GM12873 (cell line): ENCODE results near the gene HAGHL.

ENCODE experiments used
- TF ChIP-seq, protein P1 (sequence below): IDR thresholded peaks from 2 replicates; pipeline ENCODE4 v1.5.1; 2012; ENCODE audit warnings: low read depth, mild to moderate bottlenecking, moderate library complexity, low read length, control low read depth; ENCODE audit not compliant: insufficient read depth; ENCODE audit errors: missing control alignments

The HAGHL gene

DNA sequence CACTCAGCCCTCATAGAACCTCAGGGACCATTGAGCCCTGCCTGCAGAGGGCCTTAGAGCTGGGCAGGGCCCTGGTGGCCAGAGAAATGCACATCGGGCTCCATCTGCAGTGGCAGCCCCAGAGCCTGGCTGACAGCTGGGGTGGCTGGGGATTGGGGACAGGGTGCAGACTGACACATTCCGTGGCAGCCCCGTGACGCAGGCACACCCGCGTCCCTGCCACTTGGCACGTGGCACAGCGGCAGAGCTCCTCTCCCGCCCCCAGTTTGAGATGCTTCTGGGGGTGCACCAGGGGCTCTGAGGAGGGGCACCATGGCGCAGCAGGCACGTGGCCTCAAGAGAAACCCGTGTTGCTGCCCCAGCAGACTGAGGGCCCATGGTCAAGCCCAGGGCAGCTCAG is 23.5 kb upstream of the HAGHL start:
- TF ChIP-seq, protein P1, sequence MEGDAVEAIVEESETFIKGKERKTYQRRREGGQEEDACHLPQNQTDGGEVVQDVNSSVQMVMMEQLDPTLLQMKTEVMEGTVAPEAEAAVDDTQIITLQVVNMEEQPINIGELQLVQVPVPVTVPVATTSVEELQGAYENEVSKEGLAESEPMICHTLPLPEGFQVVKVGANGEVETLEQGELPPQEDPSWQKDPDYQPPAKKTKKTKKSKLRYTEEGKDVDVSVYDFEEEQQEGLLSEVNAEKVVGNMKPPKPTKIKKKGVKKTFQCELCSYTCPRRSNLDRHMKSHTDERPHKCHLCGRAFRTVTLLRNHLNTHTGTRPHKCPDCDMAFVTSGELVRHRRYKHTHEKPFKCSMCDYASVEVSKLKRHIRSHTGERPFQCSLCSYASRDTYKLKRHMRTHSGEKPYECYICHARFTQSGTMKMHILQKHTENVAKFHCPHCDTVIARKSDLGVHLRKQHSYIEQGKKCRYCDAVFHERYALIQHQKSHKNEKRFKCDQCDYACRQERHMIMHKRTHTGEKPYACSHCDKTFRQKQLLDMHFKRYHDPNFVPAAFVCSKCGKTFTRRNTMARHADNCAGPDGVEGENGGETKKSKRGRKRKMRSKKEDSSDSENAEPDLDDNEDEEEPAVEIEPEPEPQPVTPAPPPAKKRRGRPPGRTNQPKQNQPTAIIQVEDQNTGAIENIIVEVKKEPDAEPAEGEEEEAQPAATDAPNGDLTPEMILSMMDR, result no peak

DNA sequence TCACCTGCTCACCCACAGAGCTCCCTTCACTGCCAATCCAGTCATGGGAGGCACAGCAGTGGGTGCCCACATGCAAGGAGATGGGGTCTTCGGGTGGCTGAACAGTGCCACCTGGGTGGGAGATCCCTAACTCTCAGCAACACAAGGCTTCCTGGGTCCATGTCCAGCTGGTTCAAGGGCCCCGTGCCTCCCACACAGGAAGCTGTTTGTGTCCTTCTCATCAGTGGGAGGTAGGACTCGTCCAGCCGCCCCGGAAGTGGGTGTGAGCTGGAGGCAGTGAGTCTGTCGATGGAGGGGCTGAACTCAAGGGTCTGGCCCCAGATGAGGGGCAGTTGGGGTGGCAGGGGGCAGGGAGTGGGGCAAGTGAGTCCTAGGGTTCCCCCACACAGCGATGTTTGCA is 22.9 kb upstream of the HAGHL start:
- TF ChIP-seq, protein P1, result no peak

DNA sequence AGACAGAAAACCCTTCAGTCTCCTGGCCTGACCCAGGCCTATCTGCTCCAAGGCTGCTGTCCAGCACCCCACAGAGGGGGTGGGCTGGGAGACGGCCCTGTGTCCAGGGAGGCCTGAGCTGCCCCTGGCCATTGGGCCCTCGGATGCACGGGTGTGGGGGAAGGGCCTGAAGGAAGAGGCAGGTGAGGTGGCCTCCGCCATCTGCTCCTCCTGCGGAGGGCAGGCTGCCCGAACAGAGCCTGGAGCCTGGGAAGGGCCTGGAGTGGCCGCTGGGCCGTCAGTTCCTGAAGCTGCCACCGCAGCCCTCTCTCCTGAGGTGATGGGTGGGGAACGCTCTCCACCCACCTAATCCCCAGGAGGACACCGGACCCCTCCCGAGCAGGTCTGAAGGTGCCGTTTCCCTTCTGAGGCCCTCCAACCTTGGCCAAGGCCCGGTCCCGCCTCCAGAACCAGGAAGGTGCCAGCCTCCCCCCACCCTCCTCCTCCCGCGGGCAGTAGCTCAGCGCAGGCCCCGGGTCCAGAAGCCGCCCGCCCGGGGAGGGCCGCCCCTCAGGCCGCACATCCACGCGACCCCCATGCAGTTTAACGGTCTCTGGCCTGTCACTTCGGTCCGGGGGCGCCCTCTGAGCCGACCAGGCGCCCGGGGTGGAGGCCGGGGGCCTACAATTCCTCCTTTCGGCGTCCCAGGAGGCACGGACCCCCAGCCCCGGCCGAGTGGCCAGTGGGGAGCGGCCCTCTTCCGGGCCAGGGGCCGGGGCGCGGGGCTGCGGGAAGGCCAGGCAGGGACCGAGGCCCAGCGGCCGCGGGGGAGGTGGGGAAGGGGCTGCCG is 22.1 kb upstream of the HAGHL start:
- TF ChIP-seq, protein P1, result no peak

DNA sequence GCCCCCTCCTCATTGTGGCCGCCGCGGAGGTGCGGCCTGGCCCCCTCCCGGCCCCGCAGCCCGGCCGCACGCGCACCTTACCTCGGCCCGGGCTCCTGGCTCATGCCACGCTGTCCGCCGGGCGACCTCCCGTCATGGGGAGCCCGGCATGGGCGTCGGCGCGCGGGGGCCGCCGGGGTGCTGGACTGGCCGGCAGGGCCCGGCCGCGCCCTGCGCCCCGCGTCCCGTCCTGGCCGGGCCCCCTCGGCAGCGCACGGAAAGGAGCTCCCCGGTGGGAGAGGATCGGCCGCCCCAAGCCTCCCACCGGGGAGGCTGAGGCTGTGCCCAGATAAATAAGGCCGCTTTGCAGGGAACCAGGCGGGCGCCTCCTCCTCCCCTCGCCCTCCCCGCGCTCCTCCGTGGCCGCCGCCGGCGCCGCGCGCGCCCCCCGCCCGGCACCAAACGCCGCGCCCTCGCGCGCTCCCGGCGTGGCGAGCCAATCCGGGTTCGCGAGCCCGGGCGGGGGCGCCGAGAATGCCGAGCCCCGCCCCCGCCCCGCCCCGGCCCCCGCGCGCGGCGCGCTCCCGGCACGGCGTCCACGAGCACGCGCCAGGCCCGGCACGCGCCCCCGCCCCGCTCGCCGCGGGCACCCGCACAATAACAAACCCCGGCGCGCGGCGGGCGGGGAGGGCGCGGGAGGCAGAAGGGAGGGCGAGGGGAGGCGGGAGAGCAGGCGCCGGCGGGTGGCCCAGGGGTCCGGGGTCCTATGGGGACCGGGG is 21.3 kb upstream of the HAGHL start, which contains the start of gene FBXL16:
TSS of gene FBXL16 (minus strand) at position 371 of the 758 bp plus-strand sequence. CDS start 8,396 bp downstream, outside the sequence.
- TF ChIP-seq, protein P1, result no peak

DNA sequence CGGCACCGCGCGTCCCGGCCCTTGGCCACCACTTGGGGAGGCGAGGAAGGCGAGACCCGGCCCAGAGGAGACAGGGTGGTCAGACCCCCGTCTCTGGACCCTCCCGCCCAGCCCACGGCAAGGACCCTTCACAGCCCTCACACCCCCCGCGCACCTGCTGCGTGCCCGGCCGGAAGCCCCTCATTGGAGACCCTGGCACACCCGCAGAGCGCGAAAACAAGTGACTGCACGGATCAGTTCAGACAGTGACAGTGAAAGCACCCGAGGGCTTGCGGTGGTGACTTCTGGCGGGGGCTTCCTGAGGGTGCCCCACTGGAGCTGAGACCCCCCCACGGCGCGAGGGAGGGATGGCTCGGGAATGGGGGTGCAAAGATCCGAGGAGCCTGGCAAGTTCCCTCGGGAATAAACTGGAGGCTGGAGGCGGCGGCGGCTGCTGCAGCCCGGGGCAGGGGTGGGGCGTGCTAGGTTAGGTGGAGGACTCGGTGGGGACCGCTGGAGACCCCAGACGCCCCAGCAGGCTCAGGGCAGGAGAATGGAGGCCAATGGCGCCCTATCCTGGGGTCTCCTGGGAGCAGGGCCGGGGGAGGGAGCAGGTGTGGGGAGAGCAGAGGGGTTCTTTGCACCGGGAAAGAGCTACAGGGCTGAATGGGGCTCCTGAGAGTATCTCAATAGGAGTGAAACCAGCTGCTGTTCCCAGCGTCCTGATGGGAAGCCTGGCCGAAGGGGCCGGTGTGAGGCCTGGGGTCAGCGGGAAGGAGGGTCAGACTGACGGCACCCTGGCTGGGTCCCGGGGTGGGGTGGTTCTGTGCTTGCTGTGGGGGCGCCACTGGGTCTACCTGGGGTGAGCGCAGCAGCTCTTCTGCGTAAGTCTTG is 20.5 kb upstream of the HAGHL start:
- TF ChIP-seq, protein P1, result no peak

DNA sequence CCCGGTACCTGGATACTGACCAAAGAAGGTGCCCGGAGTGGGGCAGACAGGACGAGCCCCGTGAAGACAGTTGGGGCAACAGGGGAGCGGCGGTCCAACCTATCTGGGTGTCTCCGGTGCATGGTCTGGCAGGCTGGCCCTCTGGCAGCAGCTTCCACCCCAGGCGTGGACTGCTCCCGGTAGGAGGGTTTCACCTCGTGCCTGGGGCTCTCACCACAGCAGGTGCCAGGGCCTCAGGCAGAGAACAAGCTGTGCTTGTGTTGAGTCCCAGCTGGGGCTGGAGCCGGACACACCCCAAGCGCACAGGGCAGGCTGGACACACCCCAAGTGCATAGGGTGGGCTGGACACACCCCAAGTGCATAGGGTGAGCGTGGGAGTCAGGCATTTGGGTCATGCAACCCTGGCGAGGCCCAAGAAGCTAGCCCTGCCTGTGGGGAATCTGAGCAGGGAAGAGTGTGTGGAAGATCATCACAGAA is 19.8 kb upstream of the HAGHL start:
- TF ChIP-seq, protein P1, result no peak
